ENCODE measurements around the gene METTL14. TPM values are rescaled to one million over a fixed set of nuclear protein-coding genes. Genes with fewer than 3 reads are reported as not detected.

METTL14 gene
- total and polyA plus RNA-seq, 9 donors: 10.0 to 56.1 (median 44.0) TPM

GRCh38 chr4:118757761-118758251 is 72.6 kb downstream of the METTL14 start:
- intact Hi-C loops (cut with DNase I): no loop called here
- no peak for DNase-seq
- WGBS, 3 donors: 9 to 10% (median 10%) methylated on average over 2 of the region's 2 CpGs

GRCh38 chr4:118758293-118758692 is 73.1 kb downstream of the METTL14 start:
- 3 to 8% (median 5%) methylated on average over 5 of the region's 5 CpGs for WGBS, 3 donors
- DNase-seq: no peak
- Histone ChIP-seq H3K27me3 (no peaks in the 10 kb centered on the region), H3K4me3 (no peak overlapping the region), H3K4me1 (ENCODE audit: insufficient read depth) (peaks cover 19% of the 10 kb centered on the region), H3K36me3 (no peaks in the 10 kb centered on the region), H3K9me3 (no peaks in the 10 kb centered on the region), H3K27ac (peak overlapping the region in 1 of 2 donors; percentile 67)
- intact Hi-C loops (cut with DNase I): no loop called here
- TF ChIP-seq POLR2A (IDR thresholded peaks at IDR 0.05): no peak
- TF ChIP-seq CTCF (IDR thresholded peaks at IDR 0.05): no peak
- TF ChIP-seq EP300 (IDR thresholded peaks at IDR 0.05): no peak

More at GRCh38 chr4:118757761-118758251, 72.6 kb downstream of the METTL14 start:
- H3K4me1 ChIP-seq (ENCODE audit: insufficient read depth): peaks cover 19% of the 10 kb centered on the region
- no peak for TF ChIP-seq EP300 (IDR thresholded peaks at IDR 0.05)
- no peak overlapping the region for H3K4me3 ChIP-seq
- no peaks in the 10 kb centered on the region for H3K9me3 ChIP-seq
- H3K27ac ChIP-seq: peak overlapping the region in 1 of 2 donors; percentile 67
- no peaks in the 10 kb centered on the region for H3K36me3 ChIP-seq
- H3K27me3 ChIP-seq: no peaks in the 10 kb centered on the region

DNA sequence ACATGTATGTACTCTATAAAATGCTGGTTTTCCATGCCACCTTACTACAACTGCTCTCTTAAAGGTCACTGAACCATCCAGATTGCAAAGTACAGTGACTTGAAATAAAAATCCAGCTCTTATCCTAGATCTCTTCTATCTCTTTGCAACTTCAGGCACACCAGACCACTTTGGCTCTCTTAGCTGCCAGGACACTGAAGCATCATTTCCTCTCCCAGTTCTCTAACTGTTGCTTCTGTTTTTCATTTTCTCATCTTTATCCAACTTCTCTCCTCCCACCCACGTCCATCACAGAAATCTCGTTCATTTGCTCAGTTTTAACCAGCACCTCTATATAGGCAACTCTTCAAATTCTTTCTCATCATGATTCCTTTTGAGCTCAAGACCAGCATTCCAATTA is 74.3 kb downstream of the METTL14 start:
- 29 to 39% (median 32%) methylated on average over 2 of the region's 2 CpGs for WGBS, 3 donors
- Histone ChIP-seq H3K27ac (peak overlapping the region in 1 of 2 donors; percentile 67), H3K9me3 (no peaks in the 10 kb centered on the region), H3K4me1 (ENCODE audit: insufficient read depth) (peaks cover 13% of the 10 kb centered on the region), H3K27me3 (no peaks in the 10 kb centered on the region), H3K36me3 (no peaks in the 10 kb centered on the region), H3K4me3 (no peak overlapping the region)
- intact Hi-C loops (cut with DNase I): no loop called here
- TF ChIP-seq POLR2A (IDR thresholded peaks at IDR 0.05) (no peak), CTCF (IDR thresholded peaks at IDR 0.05) (no peak), EP300 (IDR thresholded peaks at IDR 0.05) (no peak)
- no peak for DNase-seq

- no peak for DNase-seq
- 83 to 92% (median 87%) methylated on average over 3 of the region's 3 CpGs for whole genome bisulfite sequencing, 3 donors
- Histone ChIP-seq H3K9me3 (no peaks in the 10 kb centered on the region), H3K36me3 (no peaks in the 10 kb centered on the region), H3K4me1 (ENCODE audit: insufficient read depth) (peaks cover 11% of the 10 kb centered on the region), H3K27ac (peak overlapping the region in 1 of 2 donors; percentile 67), H3K27me3 (no peaks in the 10 kb centered on the region), H3K4me3 (no peak overlapping the region)
- TF ChIP-seq EP300 (IDR thresholded peaks at IDR 0.05) (no peak), CTCF (IDR thresholded peaks at IDR 0.05) (no peak), POLR2A (IDR thresholded peaks at IDR 0.05) (no peak)
- intact Hi-C loops (cut with DNase I): no loop called here
Measured at GRCh38 chr4:118760092-118760491, 74.9 kb downstream of the METTL14 start.

DNA sequence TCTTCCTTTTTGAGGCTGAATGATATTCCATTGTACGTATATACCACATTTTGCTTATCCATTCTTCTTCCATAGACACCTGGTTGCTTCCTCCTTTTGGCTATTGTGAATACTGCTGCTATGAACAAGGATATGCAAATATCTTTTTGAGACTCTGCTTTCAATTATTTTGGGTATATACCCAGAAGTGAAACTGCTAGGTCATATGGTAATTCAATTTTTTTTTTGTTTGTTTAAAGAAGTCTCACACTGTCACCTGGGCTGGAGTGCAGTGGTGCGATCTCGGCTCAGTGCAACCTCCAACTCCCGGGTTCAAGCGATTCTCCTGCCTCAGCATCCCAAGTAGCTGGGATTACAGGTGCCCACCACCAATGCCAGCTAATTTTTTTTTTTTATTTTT is 75.3 kb downstream of the METTL14 start:
- Histone ChIP-seq H3K27me3 (no peaks in the 10 kb centered on the region), H3K27ac (peak overlapping the region in 1 of 2 donors; percentile 67), H3K4me3 (no peak overlapping the region), H3K9me3 (no peaks in the 10 kb centered on the region), H3K4me1 (ENCODE audit: insufficient read depth) (peaks cover 11% of the 10 kb centered on the region), H3K36me3 (no peaks in the 10 kb centered on the region)
- WGBS, 3 donors: 95 to 97% (median 96%) methylated on average over 5 of the region's 5 CpGs
- no peak for TF ChIP-seq CTCF (IDR thresholded peaks at IDR 0.05)
- TF ChIP-seq EP300 (IDR thresholded peaks at IDR 0.05): no peak
- no peak for TF ChIP-seq POLR2A (IDR thresholded peaks at IDR 0.05)
- intact Hi-C loops (cut with DNase I): no loop called here
- no peak for DNase-seq
